Dermis blood vessel endothelial cell (primary cell): ENCODE measurements around the gene OR4F15. TPM values are rescaled to one million over a fixed set of nuclear protein-coding genes. Genes with fewer than 3 reads are reported as not detected.
"Not testable (repeated sequence)": the region's sequence is repeated elsewhere in the genome, so short reads cannot be mapped to it uniquely, and the experiment has no call there.

Experiments used
- DNase-seq: peaks from one replicate; pipeline ENCODE4 v3.0.0; 2010
- total RNA-seq: library from RNA; depleted of rRNA; stranded (reverse); fragments of >200 nt; gene quantifications from 2 replicates; pipeline ENCODE4 v1.2.3, GENCODE V29; 2014

Gene OR4F15
- total RNA-seq, result not detected in 2 replicates

- no peak for DNase-seq
Observed at GRCh38 chr15:101811902-101812301, at the start of gene OR4F15. TSS of gene OR4F15 (plus strand) at chr15:101812202. CDS start at chr15:101818187, 5,985 bp downstream.

DNA sequence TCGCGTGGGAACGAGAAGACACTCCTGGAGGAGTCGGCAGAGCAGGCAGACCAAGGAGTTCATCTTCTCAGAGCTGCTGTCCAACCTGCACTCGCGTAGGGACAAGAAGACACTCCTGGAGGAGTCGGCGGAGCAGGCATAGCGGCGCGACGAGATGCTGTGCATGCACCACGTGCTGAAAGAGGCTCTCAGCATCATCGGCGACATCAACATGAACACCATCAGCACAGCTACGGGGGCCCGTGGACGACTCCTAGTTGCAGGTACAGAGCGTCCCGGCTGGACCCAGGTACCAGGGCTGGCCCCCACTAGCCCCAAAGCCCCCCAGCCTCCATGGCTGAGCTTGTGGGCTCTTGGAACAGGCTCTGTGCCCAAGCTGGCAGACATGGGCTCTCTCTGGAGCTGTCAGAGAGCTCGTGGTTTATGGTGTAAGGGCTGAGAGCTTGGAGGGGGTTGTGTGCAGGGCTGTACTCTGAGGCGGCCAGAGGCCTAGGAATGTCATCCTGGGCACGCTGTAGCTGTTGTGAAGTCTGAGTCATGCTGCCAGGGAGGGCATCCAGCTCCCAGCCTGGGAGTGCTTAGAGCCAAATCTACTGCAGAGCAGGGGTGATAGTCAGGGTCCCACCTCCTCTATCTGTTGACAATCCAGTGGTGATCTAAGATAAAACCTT lies 47.2 kb upstream of the OR4F15 start:
- DNase-seq, result not testable (repeated sequence)

- not testable (repeated sequence) for DNase-seq
Observed at GRCh38 chr15:101765340-101765671, 46.7 kb upstream of the OR4F15 start.

DNA sequence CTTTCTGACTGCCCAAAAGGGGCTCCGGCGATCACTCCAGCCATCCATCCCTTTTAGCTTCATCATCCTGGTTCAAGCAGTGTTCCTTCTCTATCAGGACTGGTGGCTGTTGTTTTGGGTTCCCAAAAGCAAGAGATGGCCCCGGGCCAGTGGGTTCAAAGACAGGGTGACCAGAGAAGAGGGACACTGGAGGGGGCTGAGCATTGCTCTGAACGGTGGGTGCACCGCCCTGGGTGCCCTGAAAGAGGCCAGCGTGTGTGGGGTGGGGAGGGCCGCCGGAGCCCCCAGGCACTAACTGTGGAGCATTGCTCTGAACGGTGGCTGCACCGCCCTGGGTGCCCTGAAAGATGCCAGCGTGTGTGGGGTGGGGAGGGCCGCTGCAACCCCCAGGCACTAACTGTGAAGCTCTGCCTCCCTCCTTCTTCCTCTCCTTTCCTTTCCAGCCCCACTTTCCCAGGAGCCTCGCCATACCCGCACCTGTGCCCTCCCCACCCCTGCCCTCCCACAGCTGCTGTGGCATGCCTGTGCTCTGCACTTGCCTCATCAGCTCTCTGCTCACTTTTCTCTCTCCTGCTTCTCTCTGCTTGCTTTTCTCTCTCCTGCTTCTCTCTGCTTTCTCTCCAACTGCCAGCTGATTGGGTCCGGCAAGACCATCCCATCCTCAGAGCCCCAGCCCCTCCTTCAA lies 46.1 kb upstream of the OR4F15 start:
- no peak for DNase-seq

DNA sequence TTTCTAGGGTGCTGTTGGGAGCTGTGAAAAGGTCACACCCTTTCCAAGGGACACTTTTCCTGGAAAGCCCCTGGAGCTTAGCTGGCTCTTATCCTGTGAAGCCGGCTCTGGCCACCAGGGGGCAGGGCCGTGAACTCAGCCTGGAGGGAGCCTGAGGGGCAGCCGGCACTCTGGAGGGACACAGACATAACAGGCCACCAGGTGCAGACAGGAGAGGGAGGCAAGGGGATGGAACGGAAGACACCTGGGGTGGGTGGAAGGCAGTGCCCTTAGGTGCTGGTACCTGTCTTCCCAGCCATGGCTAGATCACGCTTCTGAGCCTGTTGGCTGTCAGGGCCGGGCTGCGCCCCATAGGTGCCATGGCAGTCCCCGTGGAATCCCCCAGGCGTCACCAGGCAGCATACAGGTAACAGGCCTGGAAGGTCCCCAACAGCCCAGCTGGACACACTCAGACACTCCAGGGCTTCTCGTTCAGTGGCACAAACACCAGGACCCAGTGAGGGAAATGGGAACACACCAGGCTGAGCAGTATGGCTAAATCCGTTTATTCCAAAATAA lies 44.8 kb upstream of the OR4F15 start:
- not testable (repeated sequence) for DNase-seq

DNA sequence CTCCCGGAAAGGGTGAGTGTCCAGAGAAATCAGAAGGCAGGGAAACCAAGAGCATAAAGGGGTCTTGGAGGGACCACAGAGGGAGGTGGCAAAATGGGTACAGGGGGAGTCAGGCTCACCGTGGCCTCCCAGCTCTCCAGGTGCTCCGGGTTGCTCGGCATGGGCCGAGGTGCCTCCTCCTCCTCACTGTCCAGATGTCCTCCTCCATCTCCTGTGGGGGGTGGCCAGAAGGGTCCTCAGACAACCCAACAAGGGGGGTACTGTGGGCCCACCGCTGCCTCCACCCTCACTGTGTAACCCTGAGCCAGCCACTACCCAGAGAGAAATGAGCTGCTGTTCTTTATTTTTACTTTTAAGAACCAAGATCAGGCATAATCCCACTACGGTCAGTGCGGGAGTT lies 39.1 kb upstream of the OR4F15 start:
- no peak for DNase-seq

DNA sequence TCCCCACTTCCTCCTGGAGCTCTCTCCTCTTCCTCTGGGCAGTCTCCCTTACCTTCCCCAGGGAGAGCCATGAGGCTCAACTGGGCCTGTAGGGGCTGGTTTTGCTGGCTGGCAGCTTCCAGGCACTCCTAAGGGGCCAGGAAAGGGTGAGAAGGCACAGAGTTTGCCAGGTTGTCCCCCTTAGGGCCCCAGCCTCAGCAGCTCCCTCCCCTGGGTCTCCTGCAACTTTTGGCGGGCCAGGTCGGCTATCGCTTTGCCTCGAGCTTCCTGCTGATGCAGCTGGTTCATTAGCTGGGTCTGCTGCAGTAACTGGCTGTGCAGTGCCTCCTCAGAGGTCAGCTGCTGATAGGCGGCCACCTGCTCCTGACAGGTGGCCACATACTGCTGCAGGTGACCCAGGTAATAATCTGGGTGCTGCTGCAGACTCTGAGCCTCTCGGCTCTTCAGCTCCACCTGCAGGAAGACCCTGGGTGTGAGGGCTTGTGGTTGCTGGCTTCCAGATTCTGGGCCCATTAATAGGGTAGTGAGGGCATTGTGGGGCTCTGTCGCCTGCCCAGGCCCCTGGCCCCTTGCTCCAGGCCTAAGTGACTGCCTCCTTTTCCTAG lies 38.4 kb upstream of the OR4F15 start:
- peak; percentile 18 for DNase-seq

DNA sequence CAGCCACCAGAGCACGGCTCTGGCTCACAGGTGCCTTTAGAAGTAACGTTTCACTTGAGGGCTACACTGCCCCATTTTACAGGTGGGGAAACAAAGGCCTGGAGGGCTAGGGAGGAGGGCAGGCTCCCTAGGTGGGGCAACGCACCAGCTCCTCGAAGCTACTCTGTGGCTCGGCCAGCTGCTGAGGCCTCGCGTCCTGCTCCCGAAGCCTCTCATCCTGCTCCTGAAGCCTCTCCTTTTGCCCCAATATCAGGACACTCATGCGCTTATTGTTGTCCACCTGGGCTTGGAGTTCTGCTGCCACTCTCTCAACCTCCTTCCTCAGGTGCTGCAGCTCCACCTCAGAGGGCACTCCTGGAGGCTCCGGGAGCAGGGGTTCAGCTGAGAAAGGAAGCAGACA lies 36.9 kb upstream of the OR4F15 start:
- no peak for DNase-seq

GRCh38 chr15:101778576-101778975 lies 33.4 kb upstream of the OR4F15 start:
- DNase-seq, result not testable (repeated sequence)

GRCh38 chr15:101780225-101780624 lies 31.8 kb upstream of the OR4F15 start:
- DNase-seq, result not testable (repeated sequence)

DNA sequence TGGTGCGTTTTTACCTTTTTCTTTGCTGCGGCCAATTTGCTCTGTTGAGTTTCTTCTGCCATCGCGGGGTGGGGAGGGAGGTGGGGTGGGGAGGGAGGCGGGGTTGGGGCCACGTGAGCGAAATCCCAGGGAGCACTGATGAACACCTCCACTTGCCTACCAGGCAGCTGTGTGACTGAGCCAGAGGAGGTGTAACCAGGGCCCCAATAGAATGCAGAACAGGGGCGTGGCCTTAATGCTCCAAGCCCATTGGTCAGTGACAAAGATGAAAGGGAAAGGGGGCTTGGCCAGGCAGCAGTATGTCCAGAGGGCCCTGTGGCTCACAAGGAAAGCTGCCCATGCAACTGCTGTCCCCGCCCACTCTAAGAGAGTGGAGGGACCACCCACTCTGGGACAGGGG lies 30.1 kb upstream of the OR4F15 start:
- no peak for DNase-seq

- no peak for DNase-seq
Observed at GRCh38 chr15:101784644-101785043, 27.4 kb upstream of the OR4F15 start.

GRCh38 chr15:101786422-101786821 lies 25.6 kb upstream of the OR4F15 start:
- DNase-seq, result not testable (repeated sequence)

DNA sequence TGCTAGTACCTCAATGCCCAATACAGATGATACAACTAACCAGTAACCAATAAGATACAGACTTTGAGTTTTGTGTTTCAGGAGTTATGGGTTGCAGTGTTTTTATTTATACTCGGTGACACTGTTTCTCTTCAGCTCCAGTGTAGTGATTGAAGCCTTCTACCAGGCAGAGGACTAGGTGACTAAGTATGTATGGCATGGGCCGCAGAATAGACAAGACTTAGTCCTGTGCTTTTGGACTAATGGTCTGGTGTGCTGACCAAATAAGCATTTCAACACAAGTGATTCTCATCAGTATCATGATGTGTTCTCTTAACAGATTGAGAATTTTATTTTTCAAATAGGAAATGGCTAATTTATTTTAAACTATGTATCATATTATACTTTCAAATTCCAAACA lies 24.0 kb upstream of the OR4F15 start:
- DNase-seq, result not testable (repeated sequence)

GRCh38 chr15:101788503-101789269 lies 23.3 kb upstream of the OR4F15 start:
- not testable (repeated sequence) for DNase-seq

- DNase-seq, result not testable (repeated sequence)
Observed at GRCh38 chr15:101790748-101791147, 21.3 kb upstream of the OR4F15 start.

DNA sequence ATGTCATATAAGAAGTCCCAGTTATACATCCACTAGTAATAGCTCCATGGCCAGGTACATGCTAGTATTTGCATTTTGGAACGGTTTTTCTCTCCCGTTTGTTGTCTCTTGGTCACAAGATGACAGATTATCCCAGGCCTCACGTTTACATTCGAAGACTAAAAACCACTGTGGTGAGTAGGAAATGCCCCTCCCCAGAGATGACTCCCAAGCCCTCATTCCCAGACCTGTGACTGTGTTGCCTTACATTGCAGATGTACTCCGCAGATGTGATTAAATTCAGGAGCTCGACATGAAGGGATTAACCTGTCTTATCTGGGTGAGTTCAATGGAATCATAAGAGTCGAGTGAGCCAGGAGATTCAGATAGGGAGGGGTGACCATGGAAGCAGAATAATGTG lies 18.0 kb upstream of the OR4F15 start:
- DNase-seq, result not testable (repeated sequence)

DNA sequence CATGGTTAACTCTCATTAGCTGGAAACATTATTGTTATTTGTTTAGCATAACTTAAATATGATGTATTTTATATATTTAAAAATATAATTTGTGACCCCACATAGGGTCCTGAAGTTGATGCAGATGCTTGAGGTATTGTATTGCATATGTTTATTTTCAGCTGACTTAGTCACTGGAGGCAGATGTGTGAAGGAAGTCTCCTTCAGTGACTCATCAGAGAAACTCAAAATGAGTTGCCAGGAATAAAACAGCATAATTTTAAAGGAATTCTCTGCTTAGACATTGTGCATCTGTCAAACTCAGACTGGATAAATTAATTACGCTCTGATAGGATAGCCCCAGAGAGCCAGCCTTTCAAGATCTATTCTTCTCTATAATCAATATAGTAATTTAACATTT lies 16.5 kb upstream of the OR4F15 start:
- DNase-seq, result peak; percentile 37

GRCh38 chr15:101799665-101800064 lies 12.3 kb upstream of the OR4F15 start:
- no peak for DNase-seq

GRCh38 chr15:101801048-101801447 lies 11.0 kb upstream of the OR4F15 start:
- DNase-seq, result no peak

DNA sequence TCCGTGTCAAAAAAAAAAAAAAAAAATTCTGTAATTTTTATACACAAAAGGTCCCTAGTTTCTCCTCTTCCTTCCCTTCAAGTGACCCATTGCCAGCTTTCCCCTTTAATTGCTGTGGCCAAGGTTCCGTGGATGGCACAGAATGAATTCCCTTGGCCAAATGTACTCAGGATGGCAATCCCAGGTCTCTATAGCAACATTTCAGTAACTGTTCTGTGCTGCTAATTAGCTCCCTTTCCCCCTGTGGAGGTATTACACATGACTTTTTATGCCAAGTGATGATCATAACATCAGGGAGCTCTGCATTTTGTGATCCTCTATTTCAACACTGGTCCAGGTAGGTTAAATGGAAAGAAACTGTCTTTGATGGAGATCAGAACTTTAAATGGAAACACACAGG lies 8.8 kb upstream of the OR4F15 start, which contains the start of gene OR4F6:
Gene OR4F6, plus strand, starts transcription at position 301 of the 400 bp plus-strand sequence. CDS start 2,211 bp downstream, outside the sequence.
- no peak for DNase-seq

- no peak for DNase-seq
Observed at GRCh38 chr15:101803676-101804075, 8.3 kb upstream of the OR4F15 start.

DNA sequence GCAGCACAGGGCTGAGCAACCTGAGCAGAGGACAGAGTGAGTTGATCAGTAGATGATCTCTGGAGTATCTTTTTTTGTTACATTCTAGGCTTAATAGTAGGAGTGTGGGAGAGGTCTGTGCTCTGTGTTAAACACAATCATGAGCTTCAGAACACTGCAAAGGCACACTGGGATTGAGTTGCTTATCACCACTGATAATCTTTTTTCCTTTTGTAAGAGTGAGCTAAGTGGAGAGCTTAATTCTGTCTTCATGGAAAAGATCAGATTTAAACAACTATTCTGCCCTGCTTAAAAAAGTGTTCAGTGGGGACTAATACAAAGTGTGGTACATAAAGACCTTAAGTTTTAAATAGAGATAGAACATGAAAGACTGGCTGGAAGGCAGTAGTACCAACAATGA lies 7.6 kb upstream of the OR4F15 start:
- no peak for DNase-seq
